K562 (cell line): Measurements from ENCODE around the gene C3orf70. TPM values are rescaled to one million over a fixed set of nuclear protein-coding genes. Genes with fewer than 3 reads are reported as not detected.

Experiments
- ATAC-seq: fragments of 200-7000 bp; cut with Tn5 transposase; 3 replicates; pipeline ENCODE4 v1.9.1; 2020; ENCODE audit warnings: moderate library complexity
- BruUV-seq: library from RNA; stranded (reverse); fragments of 400-500 nt; replicated peaks from 2 replicates; lab custom pipeline; 2021; lab: Mats Ljungman, UMichigan
- CTCF ChIA-PET: fragments of 300-600 bp; formaldehyde crosslinking; extraction: SDS; loops from one replicate; lab custom pipeline; 2021; ENCODE audit warnings: low intra/inter-chr PET ratio; lab: Yijun Ruan, JAX
- POLR2A ChIA-PET: fragments of 300-600, 350-650 bp; sonication (Branson Sonifier 250); formaldehyde crosslinking; extraction: SDS; loops from one replicate; lab custom pipeline; 2021; ENCODE audit warnings: antibody characterized with exemption, inconsistent platforms; lab: Yijun Ruan, JAX
- DNase-seq, 4 experiments: peaks; one replicate each; pipeline versions ENCODE4 v3.0.0 to v3.0.0-alpha.2; 2011 to 2018; ENCODE audit warnings: low spot score in 3 of 4, mixed read lengths in 3 of 4; ENCODE audit errors: extremely low read depth in 1 of 4
- FAIRE-seq: peaks from 2 replicates; lab custom pipeline; 2011; peaks lifted over from hg19 to GRCh38; lab: Jason Lieb, UNC
- H2AFZ ChIP-seq: 2 replicates; pipeline ENCODE4 v1.6.0; 2011; ENCODE audit warnings: low read depth, low read length, control low read depth, inconsistent platforms
- H3K27ac ChIP-seq: fragments of 200-600 bp; 3 replicates; pipeline ENCODE4 v1.8.0; 2011; ENCODE audit warnings: low read depth, mild to moderate bottlenecking, control low read depth, inconsistent platforms, low read length, moderate library complexity, mixed read lengths; ENCODE audit errors: extremely low read depth
- H3K27me3 ChIP-seq, 2 experiments: fragments of 300-600 bp in 1 of 2; 2 replicates in 1 of 2; 3 replicates in 1 of 2; pipeline versions ENCODE4 v1.6.0 to v1.8.0; 2011; ENCODE audit warnings: inconsistent platforms in 2 of 2, low read length in 2 of 2, mild to moderate bottlenecking in 1 of 2, mixed read lengths in 1 of 2, moderate library complexity in 1 of 2; ENCODE audit not compliant: control insufficient read depth in 2 of 2, insufficient read depth in 2 of 2
- H3K36me3 ChIP-seq: fragments of 300-600 bp; 3 replicates; pipeline ENCODE4 v1.8.0; 2011; ENCODE audit warnings: mild to moderate bottlenecking, low read length, inconsistent platforms; ENCODE audit not compliant: control insufficient read depth, insufficient read depth
- H3K4me1 ChIP-seq, 2 experiments: fragments of 200-600 bp in 1 of 2; replicated peaks in 1 of 2; 2 replicates in 1 of 2; 3 replicates in 1 of 2; pipeline versions ENCODE4 v1.5.1 to v1.8.0; 2011; ENCODE audit warnings: inconsistent platforms in 2 of 2, low read length in 2 of 2, mild to moderate bottlenecking in 1 of 2, mixed read lengths in 1 of 2, moderate library complexity in 1 of 2; ENCODE audit not compliant: control insufficient read depth in 2 of 2, insufficient read depth in 2 of 2
- H3K4me2 ChIP-seq: 2 replicates; pipeline ENCODE4 v1.6.1; 2011; ENCODE audit warnings: low read length, control low read depth, inconsistent platforms, mixed read lengths; ENCODE audit not compliant: insufficient read depth
- H3K4me3 ChIP-seq: fragments of 200-600 bp; sonication (generic), shearing (Covaris generic); 2 replicates; pipeline ENCODE4 v1.5.1; 2016; ENCODE audit warnings: control low read depth, inconsistent platforms
- H3K79me2 ChIP-seq: fragments of 200-600 bp; 3 replicates; pipeline ENCODE4 v1.8.0; 2011; ENCODE audit warnings: low read length, inconsistent platforms; ENCODE audit not compliant: control insufficient read depth, insufficient read depth
- H3K9ac ChIP-seq, 2 experiments: 2 replicates each; pipeline versions ENCODE4 v1.6.0 to v1.6.1; 2011; ENCODE audit warnings: low read depth in 2 of 2, low read length in 2 of 2, control low read depth in 1 of 2, inconsistent platforms in 1 of 2, mild to moderate bottlenecking in 1 of 2, mixed read lengths in 1 of 2; ENCODE audit not compliant: insufficient read depth in 1 of 2
- H3K9me1 ChIP-seq: one replicate; pipeline ENCODE4 v1.6.0; 2011; ENCODE audit warnings: inconsistent platforms, mild to moderate bottlenecking, low read length, moderate library complexity; ENCODE audit not compliant: control insufficient read depth, insufficient read depth
- H3K9me3 ChIP-seq: replicated peaks from 2 replicates; pipeline ENCODE4 v1.5.1; 2011; ENCODE audit warnings: low read depth, low read length, inconsistent platforms; ENCODE audit not compliant: control insufficient read depth, insufficient read depth
- H4K20me1 ChIP-seq: replicated peaks from 2 replicates; pipeline ENCODE4 v1.6.1; 2011; ENCODE audit warnings: low read length, inconsistent platforms, mixed read lengths; ENCODE audit not compliant: control insufficient read depth, insufficient read depth
- ATF2 ChIP-seq: sonication (generic); formaldehyde crosslinking; IDR thresholded peaks from 2 replicates; pipeline ENCODE4 v1.8.1; 2022; ENCODE audit warnings: missing genetic modification reagents
- CBFA2T2 ChIP-seq: fragments of 450-650 bp; conservative IDR thresholded peaks from 2 replicates; pipeline ENCODE4 v1.6.1; 2017; ENCODE audit warnings: mild to moderate bottlenecking
- FOXJ3 ChIP-seq: sonication (generic); formaldehyde crosslinking; IDR thresholded peaks from 2 replicates; pipeline ENCODE4 v1.4.0; 2020; ENCODE audit warnings: mild to moderate bottlenecking, missing genetic modification reagents
- HMBOX1 ChIP-seq: sonication (generic); IDR thresholded peaks from 2 replicates; pipeline ENCODE4 v1.6.1; 2016
- MYC ChIP-seq, 2 experiments: fragments of 250-450 bp in 1 of 2; sonication (Bioruptor Pico) in 1 of 2; IDR thresholded peaks; 2 replicates each; pipeline versions ENCODE4 v1.5.1 to v1.6.1; 2012 to 2021; ENCODE audit warnings: low read depth in 2 of 2, borderline replicate concordance in 1 of 2, improper control_type of control experiment in 1 of 2, low read length in 1 of 2, mild to moderate bottlenecking in 1 of 2, moderate library complexity in 1 of 2
- NR2C1 ChIP-seq, 2 experiments: fragments of 450-650 bp; IDR thresholded peaks; 2 replicates each; pipeline ENCODE4 v1.6.1; 2017; ENCODE audit warnings: mild to moderate bottlenecking in 2 of 2, antibody characterized with exemption in 1 of 2, inconsistent platforms in 1 of 2, missing compliant biosample characterization in 1 of 2, missing genetic modification characterization in 1 of 2
- PYGO2 ChIP-seq: fragments of 450-650 bp; IDR thresholded peaks from 2 replicates; pipeline ENCODE4 v1.6.1; 2016; ENCODE audit warnings: mild to moderate bottlenecking, missing genetic modification characterization, moderate library complexity, missing compliant biosample characterization
- RB1 ChIP-seq: fragments of 450-650 bp; IDR thresholded peaks from 2 replicates; pipeline ENCODE4 v1.6.1; 2017; ENCODE audit warnings: low read depth, mild to moderate bottlenecking
- TAL1 ChIP-seq: fragments of 450-650 bp; IDR thresholded peaks from 2 replicates; pipeline ENCODE4 v1.6.1; 2016; ENCODE audit warnings: mild to moderate bottlenecking
- TEAD4 ChIP-seq, 2 experiments: sonication (generic) in 1 of 2; formaldehyde crosslinking in 1 of 2; IDR thresholded peaks; 2 replicates each; pipeline versions ENCODE4 v1.6.1 to v1.8.0; 2012 to 2022; ENCODE audit warnings: borderline replicate concordance in 1 of 2, inconsistent platforms in 1 of 2, low read length in 1 of 2, mild to moderate bottlenecking in 1 of 2, missing genetic modification reagents in 1 of 2
- ZNF124 ChIP-seq: sonication (generic); formaldehyde crosslinking; IDR thresholded peaks from 2 replicates; pipeline ENCODE4 v1.8.1; 2022; ENCODE audit warnings: missing genetic modification reagents
- ZNF133 ChIP-seq: fragments of 250-450 bp; sonication (Bioruptor Pico); IDR thresholded peaks from 2 replicates; pipeline ENCODE4 v1.4.0; 2020; ENCODE audit warnings: mild to moderate bottlenecking
- ZNF280B ChIP-seq: fragments of 250-450 bp; sonication (Bioruptor Pico); IDR thresholded peaks from 2 replicates; pipeline ENCODE4 v1.5.1; 2021; ENCODE audit warnings: mild to moderate bottlenecking
- ZNF57 ChIP-seq: fragments of 450-650 bp; formaldehyde crosslinking; IDR thresholded peaks from 2 replicates; pipeline ENCODE4 v1.4.0; 2020; ENCODE audit warnings: mild to moderate bottlenecking, moderate library complexity
- WGBS: fragments of 100-300 bp; shearing (Covaris generic); methylation state at CpG from one replicate; pipeline ENCODE4 v1.1.6; 2016; ENCODE audit warnings: low coverage, mixed read lengths; ENCODE audit not compliant: insufficient coverage; ENCODE audit errors: missing lambda C conversion rate; 5-methylcytosine and 5-hydroxymethylcytosine counted together
- in situ Hi-C: fragments of 300-500 bp; cut with MboI; formaldehyde crosslinking; loops from 4 replicates; pipeline ENCODE4 v1.15.0; 2018; ENCODE audit warnings: inconsistent platforms, mixed read lengths
- intact Hi-C: fragments of 100-400 bp; cut with micrococcal nuclease; formaldehyde crosslinking; loops from 2 replicates; pipeline ENCODE4 v1.14.2; 2022
- polyA plus RNA-seq, 8 experiments: library from polyadenylated mRNA; depleted of rRNA in 4 of 8; stranded (reverse) in 5 of 8; unstranded in 3 of 8; fragments of >200 nt; fragmentation: Nextera tagmentation in 2 of 8; fragmentation: Illumina TruSeq in 1 of 8; extraction: Ambion mirVana in 2 of 8; extraction: Trizol in 1 of 8; gene quantifications; 2 replicates each; pipeline versions ENCODE4 v1.2.1 to v1.2.3, GENCODE V29; 2011 to 2014; ENCODE audit warnings: inconsistent platforms in 1 of 8, missing spikeins in 1 of 8
- total RNA-seq, 7 experiments: library from RNA; depleted of rRNA in 6 of 7; stranded (reverse); fragments of >200 nt in 6 of 7; fragmentation: Illumina TruSeq in 2 of 7; extraction: Trizol in 2 of 7; gene quantifications; 2 replicates each; pipeline versions ENCODE4 v1.2.1 to v1.2.3, GENCODE V29; 2011 to 2021; ENCODE audit warnings: low replicate concordance in 1 of 7

Gene C3orf70
- total and polyA plus RNA-seq, 9 of the 15 experiments (the other 6 are each of a cell fraction or from before 2014, with no cell fraction given) = 0.01 to 0.04 (median 0.03) TPM; not detected in 6

GRCh38 chr3:185199671-185200070, 46.8 kb upstream of the C3orf70 start:
- Histone ChIP-seq H4K20me1 (no peaks in the 10 kb centered on the region), H3K4me3 (no peak overlapping the region), H3K27ac (no peak overlapping the region), H3K36me3 (no peaks in the 10 kb centered on the region), H2AFZ (no peak overlapping the region), H3K27me3 (no peaks in the 10 kb centered on the region), H3K4me1 (no peaks in the 10 kb centered on the region), H3K9me3 (no peaks in the 10 kb centered on the region), H3K9ac (no peak overlapping the region), H3K9me1 (no peaks in the 10 kb centered on the region), H3K79me2 (no peaks in the 10 kb centered on the region), H3K4me2 (no peak overlapping the region)
- TF ChIP-seq PYGO2 (tag) (no peak), TEAD4 (IDR thresholded peaks at IDR 0.05; ENCODE audit: low read length) (no peak), TEAD4 (CRISPR knock-in tag; IDR thresholded peaks at IDR 0.05; ENCODE audit: borderline replicate concordance) (no peak), ZNF280B (CRISPR knock-in tag) (no peak), RB1 (no peak), ATF2 (CRISPR knock-in tag) (no peak), ZNF133 (CRISPR knock-in tag) (no peak), TAL1 (no peak), ZNF57 (CRISPR knock-in tag) (no peak), FOXJ3 (no peak), CBFA2T2 (no peak), MYC (IDR thresholded peaks at IDR 0.05; ENCODE audit: low read depth, low read length) (no peak), MYC (CRISPR knock-in tag; IDR thresholded peaks at IDR 0.05; ENCODE audit: borderline replicate concordance, low read depth) (no peak), ZNF124 (CRISPR knock-in tag) (no peak), HMBOX1 (no peak), NR2C1 (IDR thresholded peaks at IDR 0.05) (no peak), NR2C1 (tag; IDR thresholded peaks at IDR 0.05) (no peak)
- FAIRE-seq (no peak), ATAC-seq (no peak), DNase-seq (no peak)
- 56% methylated on average over 5 of the region's 5 CpGs for WGBS
- in situ Hi-C loops (no loop called here), intact Hi-C loops (no loop called here)
- BruUV-seq = no TSS peak
- ChIA-PET POLR2A (no interaction called here), CTCF (no interaction called here)
